ENCODE measurements around the gene VAV2.
"Not testable (repeated sequence)": the region's sequence is repeated elsewhere in the genome, so short reads cannot be mapped to it uniquely, and the experiment has no call there.

Gene VAV2

DNA sequence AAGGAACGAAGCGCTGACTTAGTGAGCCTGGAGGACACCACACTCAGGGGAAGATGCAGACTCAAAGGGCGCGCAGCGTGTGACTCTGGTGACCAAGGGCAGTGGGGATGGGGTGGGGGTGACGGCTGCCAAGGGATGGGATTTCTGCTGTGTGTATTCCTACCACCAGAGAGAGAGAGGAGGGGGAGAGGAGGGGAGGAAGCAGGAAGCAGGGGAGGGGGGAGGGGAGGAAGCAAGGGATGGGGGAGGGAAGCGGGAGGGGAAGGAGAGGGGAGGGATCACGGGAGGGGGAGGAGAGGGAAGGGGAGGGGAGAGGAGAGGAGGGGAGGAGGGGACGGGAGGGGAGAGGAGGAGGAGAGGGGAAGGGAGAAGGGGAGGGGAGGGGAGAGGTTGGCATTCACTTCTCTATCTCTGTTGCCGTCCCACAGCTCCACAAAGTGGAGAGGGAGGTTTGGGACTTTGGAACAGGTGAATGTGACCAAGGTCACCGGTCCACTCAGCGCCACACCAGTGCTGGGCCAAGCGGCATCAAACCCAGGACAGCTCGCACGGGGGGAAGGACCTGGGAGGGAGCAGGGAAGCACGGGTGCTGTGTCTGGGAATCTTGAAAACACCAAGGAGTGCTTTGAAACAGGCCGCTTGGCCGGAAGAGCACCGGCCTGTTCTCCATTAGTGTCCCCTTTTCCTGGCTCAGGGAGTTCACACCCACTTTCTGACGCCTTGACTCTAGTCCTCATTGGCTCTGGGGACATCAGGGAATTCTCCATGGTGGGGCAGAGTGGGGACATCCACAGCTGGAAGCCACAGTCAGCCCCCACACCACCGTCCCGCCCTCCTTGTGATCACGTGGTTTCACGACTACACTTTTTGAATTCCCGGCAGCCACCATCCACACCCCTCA lies 77.4 kb downstream of the VAV2 start:
- Mint-ChIP-seq H3K27ac (no peak overlapping the region), H3K27me3 (peaks cover 5% of the 10 kb centered on the region), H3K4me3 (no peak overlapping the region), H3K36me3 (ENCODE audit: low read depth) (no peaks in the 10 kb centered on the region), H3K9me3 (no peaks in the 10 kb centered on the region), H3K4me1 (no peaks in the 10 kb centered on the region)
- no peak for DNase-seq
- ATAC-seq, result no peak

DNA sequence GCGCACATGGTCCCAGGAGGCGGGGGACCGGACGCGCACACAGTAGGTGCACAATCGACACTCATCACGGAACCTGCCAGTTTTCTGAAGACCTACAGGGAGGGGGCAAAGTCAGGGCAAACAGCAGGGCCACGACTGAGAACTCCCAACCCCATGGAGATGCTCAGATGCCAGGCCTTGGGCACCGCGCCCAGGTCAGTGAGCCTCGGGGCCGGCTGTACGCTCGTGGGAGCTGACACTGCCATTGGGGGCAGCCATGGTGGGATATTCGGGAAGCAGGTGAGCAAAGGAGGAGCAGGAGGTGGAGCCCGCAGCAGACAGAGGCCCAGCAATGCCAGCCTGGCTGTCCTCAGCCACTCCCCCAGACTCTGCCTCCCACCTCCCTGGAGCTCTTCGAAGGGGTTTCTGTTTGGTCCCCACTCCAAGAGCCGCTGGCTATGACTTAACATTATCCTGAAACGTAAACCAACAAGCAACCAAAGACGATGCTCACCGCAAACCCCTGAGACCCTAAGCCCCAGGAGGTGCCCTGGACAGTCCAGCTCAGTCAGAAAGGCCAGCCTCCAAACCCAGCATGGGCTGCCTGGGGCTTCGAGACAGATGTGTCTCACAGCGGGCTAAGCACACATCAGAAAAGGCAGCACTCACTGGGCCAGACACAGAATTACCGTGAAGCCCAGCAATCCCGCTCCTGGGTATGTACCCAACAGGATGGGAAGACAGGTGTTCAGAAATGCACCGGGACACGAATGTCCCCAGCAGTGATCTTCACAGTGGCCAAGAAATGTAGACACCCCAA lies 78.4 kb downstream of the VAV2 start:
- H3K36me3 Mint-ChIP-seq (ENCODE audit: low read depth), result no peaks in the 10 kb centered on the region
- DNase-seq (no peak), ATAC-seq (no peak)
- no peaks in the 10 kb centered on the region for H3K9me3 Mint-ChIP-seq
- no peak overlapping the region for H3K4me3 Mint-ChIP-seq
- H3K27ac Mint-ChIP-seq, result no peak overlapping the region
- H3K4me1 Mint-ChIP-seq, result no peaks in the 10 kb centered on the region
- peaks cover 2% of the 10 kb centered on the region for H3K27me3 Mint-ChIP-seq

GRCh38 chr9:133910855-133911514 lies 81.1 kb downstream of the VAV2 start:
- peaks cover 2% of the 10 kb centered on the region for H3K27me3 Mint-ChIP-seq
- H3K36me3 Mint-ChIP-seq (ENCODE audit: low read depth), result no peaks in the 10 kb centered on the region
- H3K4me3 Mint-ChIP-seq, result no peak overlapping the region
- no peaks in the 10 kb centered on the region for H3K9me3 Mint-ChIP-seq
- no peak overlapping the region for H3K27ac Mint-ChIP-seq
- ATAC-seq (no peak), DNase-seq (no peak)
- H3K4me1 Mint-ChIP-seq, result no peaks in the 10 kb centered on the region

DNA sequence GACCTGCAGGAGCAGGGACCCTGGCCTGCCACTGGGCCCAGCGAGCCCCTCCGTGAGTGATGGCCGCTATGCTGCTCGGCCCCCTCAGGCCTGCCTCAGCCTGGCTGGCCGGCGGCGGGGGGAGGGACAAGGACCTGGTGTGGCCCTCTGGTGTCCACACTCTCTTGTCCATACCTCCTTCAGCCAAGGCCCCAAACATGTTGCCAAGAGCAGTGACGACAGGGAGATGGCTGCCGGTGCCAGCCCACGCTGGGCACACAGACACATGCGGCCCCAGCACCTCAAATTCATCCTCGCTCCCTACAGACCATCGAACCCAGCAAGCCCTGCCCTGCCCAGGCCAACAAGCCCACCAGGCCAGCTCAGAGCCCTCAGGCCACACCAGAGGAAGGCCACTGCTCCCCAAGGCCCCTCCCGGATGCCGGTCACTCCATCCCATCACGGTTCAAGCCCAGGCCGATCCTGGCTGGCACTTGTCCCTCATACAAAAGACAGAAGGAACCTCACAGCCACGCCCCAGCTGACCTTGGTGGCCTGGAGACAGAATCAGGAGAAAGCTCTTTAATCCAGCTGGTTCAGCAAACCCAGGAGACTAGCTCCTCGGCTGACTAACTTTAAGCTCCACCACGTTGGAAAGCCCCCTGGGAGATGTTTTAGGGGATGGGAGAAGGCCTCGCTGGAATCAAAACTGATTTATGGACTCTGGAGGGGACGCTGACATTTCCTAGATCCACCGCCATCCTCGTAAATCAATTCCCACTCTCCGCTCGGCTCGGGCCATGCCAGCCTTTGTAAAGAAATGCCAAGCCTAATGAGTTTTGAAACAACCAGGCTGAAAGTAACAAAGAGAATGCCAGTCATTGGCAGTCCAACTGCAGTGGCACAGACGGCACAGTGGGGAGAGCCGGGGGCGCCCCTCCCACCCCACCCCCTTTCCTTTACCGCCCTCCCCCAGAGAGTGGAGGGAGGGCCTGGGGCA lies 84.9 kb downstream of the VAV2 start:
- Mint-ChIP-seq H3K9me3 (no peaks in the 10 kb centered on the region), H3K27me3 (no peaks in the 10 kb centered on the region), H3K4me3 (no peak overlapping the region), H3K4me1 (no peaks in the 10 kb centered on the region), H3K27ac (no peak overlapping the region), H3K36me3 (ENCODE audit: low read depth) (no peaks in the 10 kb centered on the region)
- ATAC-seq (no peak), DNase-seq (no peak)

- H3K9me3 Mint-ChIP-seq, result no peaks in the 10 kb centered on the region
- DNase-seq, result no peak
- H3K4me3 Mint-ChIP-seq, result no peak overlapping the region
- no peaks in the 10 kb centered on the region for H3K36me3 Mint-ChIP-seq (ENCODE audit: low read depth)
- no peak overlapping the region for H3K27ac Mint-ChIP-seq
- H3K27me3 Mint-ChIP-seq, result no peaks in the 10 kb centered on the region
- no peaks in the 10 kb centered on the region for H3K4me1 Mint-ChIP-seq
- ATAC-seq, result no peak
Measured at GRCh38 chr9:133906218-133906617, 85.9 kb downstream of the VAV2 start.

- Mint-ChIP-seq H3K9me3 (no peaks in the 10 kb centered on the region), H3K4me3 (no peak overlapping the region), H3K36me3 (ENCODE audit: low read depth) (no peaks in the 10 kb centered on the region), H3K27ac (no peak overlapping the region), H3K27me3 (no peaks in the 10 kb centered on the region), H3K4me1 (no peaks in the 10 kb centered on the region)
- no peak for ATAC-seq
- DNase-seq, result no peak
Measured at GRCh38 chr9:133905493-133905892, 86.6 kb downstream of the VAV2 start.

DNA sequence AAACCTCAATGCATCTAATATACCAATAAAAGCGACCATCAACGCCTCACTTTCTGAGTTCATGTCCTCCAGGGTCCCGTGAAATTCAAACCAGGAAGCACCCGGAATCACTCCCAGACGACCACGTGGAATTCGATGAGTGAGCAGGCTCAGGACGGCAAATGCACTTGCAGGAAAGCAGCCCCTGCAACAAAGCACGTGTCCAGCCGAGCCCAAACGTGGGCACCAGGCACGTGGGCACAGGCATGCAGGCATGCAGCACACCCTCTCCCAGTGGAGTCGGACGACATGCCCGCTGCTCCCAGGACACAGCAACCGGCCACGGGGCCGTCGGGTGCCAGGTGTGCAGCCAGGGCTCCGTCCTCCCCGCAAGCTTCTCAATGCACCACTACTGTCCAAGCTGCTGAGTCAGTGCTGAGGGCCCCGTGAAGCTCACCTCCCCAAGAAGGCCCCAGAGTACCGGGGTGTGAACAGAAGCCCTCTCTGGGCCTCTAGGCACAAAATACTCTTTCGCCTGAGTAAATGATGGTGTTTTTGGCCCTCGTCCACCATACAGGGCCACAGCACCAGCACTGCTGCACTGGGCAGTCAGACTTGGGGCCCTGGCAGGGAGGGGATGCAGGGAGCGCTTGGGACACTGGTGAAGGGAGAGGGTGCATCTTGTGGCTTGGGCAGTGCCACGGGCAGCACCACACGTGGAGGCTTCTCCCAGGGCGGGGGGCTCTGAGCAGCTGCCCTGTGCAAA lies 87.6 kb downstream of the VAV2 start:
- Mint-ChIP-seq H3K27me3 (no peaks in the 10 kb centered on the region), H3K36me3 (ENCODE audit: low read depth) (no peaks in the 10 kb centered on the region), H3K27ac (no peak overlapping the region), H3K4me3 (no peak overlapping the region), H3K9me3 (no peaks in the 10 kb centered on the region), H3K4me1 (peaks cover 4% of the 10 kb centered on the region)
- no peak for ATAC-seq
- no peak for DNase-seq

- Mint-ChIP-seq H3K4me1 (peaks cover 4% of the 10 kb centered on the region), H3K4me3 (no peak overlapping the region), H3K27me3 (no peaks in the 10 kb centered on the region), H3K27ac (no peak overlapping the region), H3K9me3 (no peaks in the 10 kb centered on the region), H3K36me3 (ENCODE audit: low read depth) (no peaks in the 10 kb centered on the region)
- ATAC-seq (no peak), DNase-seq (no peak)
Measured at GRCh38 chr9:133901184-133901835, 90.8 kb downstream of the VAV2 start.

- no peak for DNase-seq
- H3K9me3 Mint-ChIP-seq, result no peaks in the 10 kb centered on the region
- peaks cover 4% of the 10 kb centered on the region for H3K4me1 Mint-ChIP-seq
- no peaks in the 10 kb centered on the region for H3K36me3 Mint-ChIP-seq (ENCODE audit: low read depth)
- ATAC-seq, result no peak
- H3K27me3 Mint-ChIP-seq, result no peaks in the 10 kb centered on the region
- H3K4me3 Mint-ChIP-seq, result no peak overlapping the region
- H3K27ac Mint-ChIP-seq, result no peak overlapping the region
Measured at GRCh38 chr9:133897675-133898074, 94.4 kb downstream of the VAV2 start.

- H3K9me3 Mint-ChIP-seq, result not testable (repeated sequence)
Measured at GRCh38 chr9:133896007-133896406, 96.1 kb downstream of the VAV2 start.

DNA sequence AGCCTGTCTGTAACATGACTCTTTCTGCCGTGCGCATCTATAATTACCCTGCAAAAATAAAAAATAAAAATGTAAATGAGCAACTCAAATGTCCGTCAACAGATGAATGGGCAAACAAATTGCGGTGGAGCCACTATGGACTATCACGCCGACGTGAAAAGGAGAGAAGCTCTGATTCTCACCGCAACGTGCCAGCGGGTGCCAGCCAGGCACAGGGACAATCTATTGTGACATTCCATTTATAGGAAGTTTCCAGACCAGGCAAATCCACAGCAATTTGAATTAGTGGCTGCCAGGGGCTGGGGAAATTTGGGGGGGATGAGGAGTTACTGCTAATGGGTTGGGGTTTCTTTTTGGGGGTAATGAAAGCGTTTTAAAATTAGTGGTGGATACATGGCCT lies 96.8 kb downstream of the VAV2 start:
- no peak for ATAC-seq
- Mint-ChIP-seq H3K4me3 (no peak overlapping the region), H3K27me3 (no peaks in the 10 kb centered on the region), H3K4me1 (peaks cover 3% of the 10 kb centered on the region), H3K27ac (no peak overlapping the region), H3K9me3 (no peaks in the 10 kb centered on the region), H3K36me3 (ENCODE audit: low read depth) (no peaks in the 10 kb centered on the region)
- no peak for DNase-seq

More at GRCh38 chr9:133896007-133896406, 96.1 kb downstream of the VAV2 start:
- H3K4me1 Mint-ChIP-seq; H3K27me3 Mint-ChIP-seq; H3K27ac Mint-ChIP-seq; H3K36me3 Mint-ChIP-seq (ENCODE audit: low read depth); ATAC-seq; H3K4me3 Mint-ChIP-seq; DNase-seq: not testable (repeated sequence)

DNA sequence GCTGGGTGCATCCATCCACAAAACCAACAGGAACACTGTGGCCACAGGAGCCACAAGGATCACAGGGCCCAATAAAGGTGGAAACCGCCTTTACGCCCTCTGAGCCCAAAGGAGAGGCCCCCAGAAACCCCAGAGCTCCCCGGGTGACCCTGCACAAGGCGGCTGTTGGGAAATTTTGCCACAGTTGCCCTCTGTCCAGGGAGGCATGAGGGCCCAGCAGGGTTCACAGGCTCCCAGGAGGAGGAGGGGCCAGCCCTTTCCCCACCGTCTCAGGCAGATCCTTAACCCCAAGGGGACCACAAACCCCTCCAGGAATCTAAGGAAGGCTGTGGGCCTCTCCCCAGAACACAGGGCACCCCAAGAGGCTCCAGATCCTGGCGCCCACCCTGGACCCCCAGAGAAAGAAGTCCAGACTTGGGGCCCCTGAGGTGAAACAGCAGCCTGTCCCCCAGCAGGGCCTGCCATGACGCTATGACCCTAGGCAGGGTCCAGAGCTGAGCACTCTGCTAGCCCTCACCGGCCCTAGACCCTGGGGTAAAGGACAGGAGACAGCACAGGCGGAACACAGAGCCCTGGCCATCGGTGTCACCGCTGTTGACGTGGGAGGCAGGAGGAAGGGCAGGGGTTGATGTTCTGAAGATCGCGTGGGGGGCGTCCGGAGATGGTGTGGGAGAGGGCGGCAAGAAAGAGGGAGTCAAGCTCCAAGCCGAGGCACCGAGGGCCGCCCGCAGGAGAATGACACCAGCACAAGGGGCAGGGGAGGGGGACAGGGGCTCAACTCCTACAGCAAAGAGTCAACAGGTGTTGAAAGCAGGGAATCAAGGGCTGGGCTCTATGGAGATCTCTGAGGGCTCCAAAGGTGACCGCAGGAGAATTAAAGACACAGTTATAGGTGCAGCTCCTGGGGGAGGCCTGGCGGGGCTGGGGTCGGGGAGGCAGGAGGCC lies 97.5 kb downstream of the VAV2 start:
- no peak overlapping the region for H3K4me3 Mint-ChIP-seq
- DNase-seq, result no peak
- H3K4me1 Mint-ChIP-seq, result no peaks in the 10 kb centered on the region
- no peak overlapping the region for H3K27ac Mint-ChIP-seq
- no peaks in the 10 kb centered on the region for H3K36me3 Mint-ChIP-seq (ENCODE audit: low read depth)
- no peak for ATAC-seq
- H3K27me3 Mint-ChIP-seq, result no peaks in the 10 kb centered on the region
- H3K9me3 Mint-ChIP-seq, result no peaks in the 10 kb centered on the region
